B cell (primary cell): ENCODE data around the gene EXOC3. TPM values are rescaled to one million over a fixed set of nuclear protein-coding genes. Genes with fewer than 3 reads are reported as not detected.
A peak's percentile ranks its signal among the peaks of the same experiment; 100 is the strongest.

Experiments
- ATAC-seq: fragments of 200-7000 bp; cut with Tn5 transposase; one replicate; pipeline ENCODE4 v1.10.0; 2021; ENCODE audit warnings: low read depth, mild to moderate bottlenecking, moderate number of reproducible peaks, moderate library complexity
- CTCF ChIA-PET: fragments of 350-600 bp; sonication (Branson Sonifier 250); formaldehyde crosslinking; loops from one replicate; lab custom pipeline; 2021; ENCODE audit warnings: antibody characterized with exemption, inconsistent platforms; lab: Charles Lee
- POLR2A ChIA-PET: fragments of 350-600 bp; sonication (Branson Sonifier 250); formaldehyde crosslinking; loops from one replicate; lab custom pipeline; 2021; ENCODE audit warnings: antibody characterized with exemption; lab: Charles Lee
- DNase-seq: peaks from one replicate; pipeline ENCODE4 v3.0.0; 2013
- H2AFZ ChIP-seq: 2 replicates; pipeline ENCODE4 v1.6.1; 2012; ENCODE audit warnings: mild to moderate bottlenecking, low read depth, low read length; ENCODE audit not compliant: insufficient read depth, poor library complexity, severe bottlenecking
- H3K27ac ChIP-seq, 2 donors: 1 replicate in 1 of 2; 2 replicates in 1 of 2; pipeline ENCODE4 v1.5.1; 2012 to 2013; ENCODE audit warnings: low read length in 2 of 2, mild to moderate bottlenecking in 2 of 2, moderate library complexity in 1 of 2
- H3K27me3 ChIP-seq, 4 experiments: fragments of 200-600 bp in 1 of 4; sonication (generic) in 1 of 4; replicated peaks in 1 of 4; 1 replicate in 2 of 4; 2 replicates in 2 of 4; pipeline versions ENCODE4 v1.6.1 to v1.7.0; 2013 to 2016; ENCODE audit warnings: low read length in 3 of 4, mild to moderate bottlenecking in 2 of 4, mixed read lengths in 1 of 4, moderate library complexity in 1 of 4; ENCODE audit not compliant: insufficient read depth in 4 of 4, control insufficient read depth in 3 of 4; ENCODE audit errors: control extremely low read depth in 1 of 4
- H3K36me3 ChIP-seq, 2 experiments: replicated peaks in 1 of 2; 1 replicate in 1 of 2; 2 replicates in 1 of 2; pipeline versions ENCODE4 v1.6.1 to v1.7.1; 2013; ENCODE audit warnings: low read length in 1 of 2; ENCODE audit not compliant: insufficient read depth in 2 of 2, control insufficient read depth in 1 of 2; ENCODE audit errors: control extremely low read depth in 1 of 2, extremely low read depth in 1 of 2
- H3K4me1 ChIP-seq, 2 donors: fragments of 200-600 bp in 1 of 2; sonication (generic) in 1 of 2; 1 replicate in 1 of 2; 2 replicates in 1 of 2; pipeline versions ENCODE4 v1.5.1 to v1.6.1; 2013 to 2017; ENCODE audit warnings: low read length in 2 of 2; ENCODE audit not compliant: control insufficient read depth in 2 of 2, insufficient read depth in 2 of 2
- H3K4me2 ChIP-seq: replicated peaks from 2 replicates; pipeline ENCODE3; 2012; ENCODE audit warnings: mild to moderate bottlenecking, low read depth, low read length; ENCODE audit not compliant: poor library complexity, severe bottlenecking
- H3K4me3 ChIP-seq, 5 experiments: fragments of 200-600 bp in 1 of 5; sonication (generic) in 1 of 5; 1 replicate in 3 of 5; 2 replicates in 2 of 5; pipeline versions ENCODE4 v1.5.1 to v1.7.0; 2011 to 2016; ENCODE audit warnings: low read length in 4 of 5, mild to moderate bottlenecking in 4 of 5, low read depth in 2 of 5, control low read depth in 1 of 5, moderate library complexity in 1 of 5; ENCODE audit not compliant: insufficient read depth in 1 of 5; ENCODE audit errors: control extremely low read depth in 1 of 5, extremely low read depth in 1 of 5
- H3K79me2 ChIP-seq: fragments of 200-600 bp; sonication (generic); one replicate; pipeline ENCODE4 v1.6.0; 2016; ENCODE audit warnings: low read length; ENCODE audit not compliant: control insufficient read depth, insufficient read depth
- H3K9ac ChIP-seq: fragments of 200-600 bp; sonication (generic); 2 replicates; pipeline ENCODE4 v1.6.1; 2017; ENCODE audit warnings: mild to moderate bottlenecking, low read length, moderate library complexity
- H3K9me3 ChIP-seq, 3 donors: one replicate each; pipeline versions ENCODE4 v1.6.1 to v1.7.1; 2013; ENCODE audit warnings: low read length in 2 of 3; ENCODE audit not compliant: control insufficient read depth in 2 of 3, insufficient read depth in 1 of 3; ENCODE audit errors: control extremely low read depth in 1 of 3
- H4K20me1 ChIP-seq: 2 replicates; pipeline ENCODE4 v1.6.0; 2012; ENCODE audit warnings: mild to moderate bottlenecking, low read length; ENCODE audit not compliant: insufficient read depth, control insufficient read depth, poor library complexity, severe bottlenecking
- H3K27ac Mint-ChIP-seq: one replicate; pipeline ENCODE4 v1.8.0; 2021; ENCODE audit warnings: mixed read lengths
- H3K27me3 Mint-ChIP-seq: one replicate; pipeline ENCODE4 v1.8.0; 2021; ENCODE audit warnings: mixed read lengths
- H3K4me1 Mint-ChIP-seq: one replicate; pipeline ENCODE4 v1.8.0; 2021; ENCODE audit warnings: mixed read lengths
- H3K4me3 Mint-ChIP-seq: one replicate; pipeline ENCODE4 v1.8.0; 2021; ENCODE audit warnings: mixed read lengths
- H3K9me3 Mint-ChIP-seq: one replicate; pipeline ENCODE4 v1.8.0; 2022; ENCODE audit warnings: mixed read lengths; ENCODE audit not compliant: insufficient read depth
- EZH2 ChIP-seq: IDR thresholded peaks from 2 replicates; pipeline ENCODE4 v1.6.1; 2012; ENCODE audit warnings: borderline replicate concordance, low read depth, mild to moderate bottlenecking, moderate library complexity, low read length; ENCODE audit not compliant: insufficient read depth, poor library complexity, severe bottlenecking
- WGBS: methylation state at CpG from one replicate; pipeline ENCODE4 v1.1.5; 2013; ENCODE audit warnings: missing lambda C conversion rate; ENCODE audit not compliant: insufficient coverage; 5-methylcytosine and 5-hydroxymethylcytosine counted together
- intact Hi-C: fragments of 100-400 bp; cut with micrococcal nuclease; formaldehyde crosslinking; loops from one replicate; pipeline ENCODE4 v1.10.0; 2022
- polyA plus RNA-seq: library from polyadenylated mRNA; depleted of rRNA; stranded (reverse); fragments of >200 nt; gene quantifications from 2 replicates; pipeline ENCODE4 v1.2.3, GENCODE V29; 2012
- total RNA-seq, 2 donors: library from RNA; stranded (reverse); fragments of 120-200 nt in 1 of 2; gene quantifications; 1 replicate in 1 of 2; 2 replicates in 1 of 2; pipeline versions ENCODE4 v1.2.3 to v1.2.4, GENCODE V29; 2013 to 2022
- TF ChIP-seq, protein P1 (sequence below): fragments of 200-600 bp; IDR thresholded peaks from one replicate; pipeline ENCODE4 v1.8.0; 2022; ENCODE audit warnings: antibody characterized with exemption, mild to moderate bottlenecking

Gene EXOC3
- total and polyA plus RNA-seq, 2 donors (not counting 1 experiment from before 2014, with no cell fraction given) = 44.0 to 97.1 TPM

DNA sequence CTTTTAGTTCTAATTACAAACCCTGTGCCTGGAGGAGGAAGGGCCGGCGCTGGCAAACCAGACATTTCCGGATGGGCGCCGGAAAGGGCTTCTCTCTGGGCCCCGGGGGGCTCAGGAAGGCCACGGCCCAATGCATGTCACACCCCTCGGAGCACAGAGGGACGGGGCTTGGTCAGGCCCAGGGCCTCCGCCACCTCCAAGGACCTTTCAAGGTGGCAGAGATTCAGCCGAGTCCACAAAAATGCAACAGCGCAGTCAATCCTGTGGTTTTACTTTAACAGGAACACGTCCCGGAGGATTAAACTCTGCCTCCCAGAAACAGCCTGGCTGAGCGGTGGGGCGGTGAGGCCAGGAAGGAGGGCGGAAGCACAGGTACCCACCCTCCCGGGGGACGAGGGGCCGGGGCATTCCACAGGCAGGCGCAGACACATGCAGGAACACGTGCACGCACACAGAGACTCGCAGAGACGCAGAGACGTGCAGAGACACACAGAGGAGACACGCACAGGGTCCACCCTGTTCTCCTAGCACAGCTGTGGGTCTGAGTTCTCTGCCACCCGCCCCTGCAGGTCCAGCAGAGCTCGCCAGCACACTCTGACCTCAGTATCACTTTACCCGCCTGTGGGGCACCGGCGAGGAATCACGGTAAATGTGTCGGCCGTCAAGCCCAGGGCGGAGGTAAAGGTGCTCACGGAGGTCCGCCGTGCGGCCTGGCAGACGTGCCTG, 58.3 kb downstream of the EXOC3 start:
- Mint-ChIP-seq H3K9me3 (no peaks in the 10 kb centered on the region), H3K27ac (no peak overlapping the region), H3K4me1 (no peaks in the 10 kb centered on the region), H3K27me3 (peaks cover 35% of the 10 kb centered on the region), H3K4me3 (no peak overlapping the region)
- H3K27ac ChIP-seq = no peak overlapping the region
- no peak overlapping the region for H2AFZ ChIP-seq
- WGBS = 76% methylated on average over 41 of the region's 41 CpGs
- TF ChIP-seq EZH2 = no peak
- TF ChIP-seq, protein P1, sequence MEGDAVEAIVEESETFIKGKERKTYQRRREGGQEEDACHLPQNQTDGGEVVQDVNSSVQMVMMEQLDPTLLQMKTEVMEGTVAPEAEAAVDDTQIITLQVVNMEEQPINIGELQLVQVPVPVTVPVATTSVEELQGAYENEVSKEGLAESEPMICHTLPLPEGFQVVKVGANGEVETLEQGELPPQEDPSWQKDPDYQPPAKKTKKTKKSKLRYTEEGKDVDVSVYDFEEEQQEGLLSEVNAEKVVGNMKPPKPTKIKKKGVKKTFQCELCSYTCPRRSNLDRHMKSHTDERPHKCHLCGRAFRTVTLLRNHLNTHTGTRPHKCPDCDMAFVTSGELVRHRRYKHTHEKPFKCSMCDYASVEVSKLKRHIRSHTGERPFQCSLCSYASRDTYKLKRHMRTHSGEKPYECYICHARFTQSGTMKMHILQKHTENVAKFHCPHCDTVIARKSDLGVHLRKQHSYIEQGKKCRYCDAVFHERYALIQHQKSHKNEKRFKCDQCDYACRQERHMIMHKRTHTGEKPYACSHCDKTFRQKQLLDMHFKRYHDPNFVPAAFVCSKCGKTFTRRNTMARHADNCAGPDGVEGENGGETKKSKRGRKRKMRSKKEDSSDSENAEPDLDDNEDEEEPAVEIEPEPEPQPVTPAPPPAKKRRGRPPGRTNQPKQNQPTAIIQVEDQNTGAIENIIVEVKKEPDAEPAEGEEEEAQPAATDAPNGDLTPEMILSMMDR = no peak
- peaks cover 0 to 29% (median 0%) of the 10 kb centered on the region in 3 donors for H3K9me3 ChIP-seq
- H3K4me3 ChIP-seq = no peak overlapping the region
- peak overlapping the region; percentile 38 for H3K4me2 ChIP-seq
- intact Hi-C loops = no loop called here
- H3K9ac ChIP-seq = no peak overlapping the region
- no peaks in the 10 kb centered on the region for H3K36me3 ChIP-seq
- H3K4me1 ChIP-seq = peaks cover 8 to 13% of the 10 kb centered on the region in 2 donors
- H3K27me3 ChIP-seq = peaks cover 0 to 64% (median 11%) of the 10 kb centered on the region in 4 experiments
- H3K79me2 ChIP-seq = no peaks in the 10 kb centered on the region
- ChIA-PET POLR2A (no interaction called here), CTCF (no interaction called here)
- H4K20me1 ChIP-seq = no peaks in the 10 kb centered on the region
- ATAC-seq = no peak
- DNase-seq = no peak

DNA sequence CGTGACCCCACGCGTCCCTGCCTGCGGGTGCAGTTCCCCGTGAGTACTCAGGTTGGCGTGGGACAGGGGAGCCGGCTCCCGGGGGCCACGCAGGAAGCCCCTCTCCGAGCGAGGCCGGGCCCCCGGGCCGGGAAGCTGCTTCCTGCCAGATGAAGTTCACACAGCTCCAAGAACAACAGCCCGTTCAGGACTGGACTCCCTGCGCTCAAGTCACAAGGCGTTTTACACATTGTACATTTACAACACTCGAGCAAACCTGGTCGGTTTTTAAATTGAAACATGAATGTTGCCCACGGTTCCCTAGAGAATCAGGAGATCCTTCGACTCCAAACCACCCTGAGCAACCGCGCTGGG, 58.8 kb downstream of the EXOC3 start:
- Histone ChIP-seq H3K4me2 (peak overlapping the region; percentile 38), H3K27me3 (peaks cover 0 to 63% (median 11%) of the 10 kb centered on the region in 4 experiments), H3K4me1 (peaks cover 8 to 13% of the 10 kb centered on the region in 2 donors), H3K4me3 (no peak overlapping the region), H3K9ac (no peak overlapping the region), H3K27ac (no peak overlapping the region), H3K79me2 (no peaks in the 10 kb centered on the region), H4K20me1 (no peaks in the 10 kb centered on the region), H2AFZ (no peak overlapping the region), H3K9me3 (peaks cover 0 to 32% (median 0%) of the 10 kb centered on the region in 3 donors), H3K36me3 (no peaks in the 10 kb centered on the region)
- ATAC-seq (no peak), DNase-seq (no peak)
- Mint-ChIP-seq H3K9me3 (no peaks in the 10 kb centered on the region), H3K27me3 (peaks cover 34% of the 10 kb centered on the region), H3K27ac (no peak overlapping the region), H3K4me3 (no peak overlapping the region), H3K4me1 (no peaks in the 10 kb centered on the region)
- 13% methylated on average over 23 of the region's 23 CpGs for WGBS
- POLR2A ChIA-PET = no interaction called here
- intact Hi-C loops = no loop called here
- CTCF ChIA-PET = no interaction called here
- no peak for TF ChIP-seq EZH2
- TF ChIP-seq, protein P1 = no peak
